GM12872 (cell line): ENCODE data around the gene GNRHR.

ENCODE experiments used
- CTCF ChIP-seq: IDR thresholded peaks from 3 replicates; pipeline ENCODE4 v1.5.1; 2011; ENCODE audit warnings: low read depth, mild to moderate bottlenecking, low read length, moderate library complexity; ENCODE audit not compliant: insufficient read depth

GNRHR gene

GRCh38 chr4:67754288-67754687 is at the start of gene GNRHR:
TSS of gene GNRHR (minus strand) at chr4:67754388. CDS start at chr4:67754335, 53 bp downstream.
- no peak for TF ChIP-seq CTCF

- no peak for TF ChIP-seq CTCF
Observed at GRCh38 chr4:67796810-67797209, 42.6 kb upstream of the GNRHR start.

- TF ChIP-seq CTCF = no peak
Observed at GRCh38 chr4:67790721-67791120, 36.5 kb upstream of the GNRHR start.

- TF ChIP-seq CTCF = no peak
Observed at GRCh38 chr4:67787311-67787710, 33.1 kb upstream of the GNRHR start.

GRCh38 chr4:67785528-67785927 is 31.3 kb upstream of the GNRHR start:
- TF ChIP-seq CTCF = no peak

- no peak for TF ChIP-seq CTCF
Observed at GRCh38 chr4:67779631-67780030, 25.4 kb upstream of the GNRHR start.

- no peak for TF ChIP-seq CTCF
Observed at GRCh38 chr4:67776746-67777145, 22.6 kb upstream of the GNRHR start.

- TF ChIP-seq CTCF = no peak
Observed at GRCh38 chr4:67770422-67770821, 16.2 kb upstream of the GNRHR start.
